ENCODE measurements around the gene PTTG1.

GRCh38 chr5:160451281-160451680 lies 29.6 kb downstream of the PTTG1 start:
- TF ChIP-seq CTCF (IDR thresholded peaks at IDR 0.05) (no peak), POLR2A (IDR thresholded peaks at IDR 0.05) (no peak)
